GM18907 (cell line): ENCODE data around the gene TRIB2.

Source experiments
- ATAC-seq: cut with Tn5 transposase; IDR thresholded peaks from one replicate; pipeline ENCODE4 v1.9.1; 2021; ENCODE audit warnings: mild to moderate bottlenecking, moderate library complexity; ENCODE audit not compliant: unreplicated experiment

The TRIB2 gene

GRCh38 chr2:12773586-12774394, 57.1 kb downstream of the TRIB2 start:
- no peak for ATAC-seq

GRCh38 chr2:12774395-12774727, 57.6 kb downstream of the TRIB2 start:
- no peak for ATAC-seq

- ATAC-seq: no peak
Observed at GRCh38 chr2:12776521-12776961, 59.8 kb downstream of the TRIB2 start.

- ATAC-seq: no peak
Observed at GRCh38 chr2:12778369-12778768, 61.6 kb downstream of the TRIB2 start.

GRCh38 chr2:12778811-12779579, 62.3 kb downstream of the TRIB2 start:
- ATAC-seq: no peak

GRCh38 chr2:12781329-12781728, 64.6 kb downstream of the TRIB2 start:
- ATAC-seq: no peak

GRCh38 chr2:12787891-12788801, 71.4 kb downstream of the TRIB2 start:
- no peak for ATAC-seq

GRCh38 chr2:12791906-12792305, 75.2 kb downstream of the TRIB2 start:
- no peak for ATAC-seq
